HL-60 (cell line): ENCODE data around the gene CST5.

ENCODE experiments used
- DNase-seq, 2 experiments: peaks; one replicate each; pipeline ENCODE4 v3.0.0-alpha.2; 2010 to 2020; ENCODE audit warnings: low read depth in 1 of 2, low spot score in 1 of 2
- H3K27ac ChIP-seq: fragments of 250-450 bp; sonication (Bioruptor Pico); replicated peaks from 2 replicates; pipeline ENCODE4 v1.5.1; 2020; ENCODE audit warnings: mild to moderate bottlenecking, moderate library complexity
- H3K27me3 ChIP-seq: fragments of 250-450 bp; sonication (Bioruptor Pico); 2 replicates; pipeline ENCODE4 v1.5.1; 2021; ENCODE audit warnings: mild to moderate bottlenecking, moderate library complexity; ENCODE audit not compliant: insufficient read depth, poor library complexity, severe bottlenecking
- H3K4me3 ChIP-seq: replicated peaks from 2 replicates; pipeline ENCODE4 v1.5.1; 2011; ENCODE audit warnings: mild to moderate bottlenecking, control low read depth, low read length; ENCODE audit not compliant: insufficient read depth
- CTCF ChIP-seq: IDR thresholded peaks from one replicate; pipeline ENCODE4 v1.5.1; 2011; ENCODE audit warnings: low read length, control low read depth, inconsistent platforms; ENCODE audit not compliant: insufficient read depth
- GABPA ChIP-seq: IDR thresholded peaks from 2 replicates; pipeline ENCODE4 v1.6.1; 2012; ENCODE audit warnings: low read depth
- POLR2AphosphoS5 ChIP-seq: IDR thresholded peaks from 2 replicates; pipeline ENCODE4 v1.6.1; 2012; ENCODE audit warnings: low read depth
- REST ChIP-seq: IDR thresholded peaks from 2 replicates; pipeline ENCODE4 v1.6.1; 2012; ENCODE audit warnings: low read depth; ENCODE audit not compliant: insufficient replicate concordance
- SPI1 ChIP-seq: IDR thresholded peaks from 2 replicates; pipeline ENCODE4 v1.6.1; 2012; ENCODE audit warnings: low read depth, mild to moderate bottlenecking, borderline replicate concordance
- long read RNA-seq: library from polyadenylated mRNA; unstranded; transcript quantifications from one replicate; pipeline ENCODE4 v2.0.0, GENCODE V29; 2020

Gene CST5
- long read RNA-seq: 0 reads

GRCh38 chr20:23879328-23879798 lies at the start of gene CST5:
Gene CST5 (minus strand): TSS chr20:23879748. CDS start chr20:23879676, 72 bp downstream.
- H3K27ac ChIP-seq: no peak within 1 kb of the TSS

GRCh38 chr20:23928788-23929187 lies 49.2 kb upstream of the CST5 start:
- DNase-seq: no peak
- H3K27ac ChIP-seq: no peak overlapping the region
- TF ChIP-seq POLR2AphosphoS5 (no peak), GABPA (no peak), SPI1 (no peak), CTCF (no peak), REST (no peak)
- no peaks in the 10 kb centered on the region for H3K27me3 ChIP-seq
- H3K4me3 ChIP-seq: no peak overlapping the region

More at GRCh38 chr20:23879328-23879798, at the start of gene CST5:
- H3K4me3 ChIP-seq: no peak within 1 kb of the TSS
- H3K27me3 ChIP-seq: no peaks in the 10 kb centered on the region
- TF ChIP-seq SPI1 (no peak), REST (no peak), POLR2AphosphoS5 (no peak), CTCF (no peak), GABPA (no peak)
- DNase-seq: no peak

- no peak for DNase-seq
- H3K27me3 ChIP-seq: no peaks in the 10 kb centered on the region
- H3K27ac ChIP-seq: no peak overlapping the region
- TF ChIP-seq REST: no peak
- TF ChIP-seq POLR2AphosphoS5: no peak
- no peak for TF ChIP-seq GABPA
- no peak for TF ChIP-seq CTCF
- TF ChIP-seq SPI1: no peak
- H3K4me3 ChIP-seq: no peak overlapping the region
Observed at GRCh38 chr20:23928353-23928752, 48.8 kb upstream of the CST5 start.
